GM21786 (cell line): ENCODE results near the gene PCNT.

Experiments used
- ATAC-seq: cut with Tn5 transposase; IDR thresholded peaks from one replicate; pipeline ENCODE4 v1.9.1; 2021; ENCODE audit not compliant: unreplicated experiment

PCNT gene

DNA sequence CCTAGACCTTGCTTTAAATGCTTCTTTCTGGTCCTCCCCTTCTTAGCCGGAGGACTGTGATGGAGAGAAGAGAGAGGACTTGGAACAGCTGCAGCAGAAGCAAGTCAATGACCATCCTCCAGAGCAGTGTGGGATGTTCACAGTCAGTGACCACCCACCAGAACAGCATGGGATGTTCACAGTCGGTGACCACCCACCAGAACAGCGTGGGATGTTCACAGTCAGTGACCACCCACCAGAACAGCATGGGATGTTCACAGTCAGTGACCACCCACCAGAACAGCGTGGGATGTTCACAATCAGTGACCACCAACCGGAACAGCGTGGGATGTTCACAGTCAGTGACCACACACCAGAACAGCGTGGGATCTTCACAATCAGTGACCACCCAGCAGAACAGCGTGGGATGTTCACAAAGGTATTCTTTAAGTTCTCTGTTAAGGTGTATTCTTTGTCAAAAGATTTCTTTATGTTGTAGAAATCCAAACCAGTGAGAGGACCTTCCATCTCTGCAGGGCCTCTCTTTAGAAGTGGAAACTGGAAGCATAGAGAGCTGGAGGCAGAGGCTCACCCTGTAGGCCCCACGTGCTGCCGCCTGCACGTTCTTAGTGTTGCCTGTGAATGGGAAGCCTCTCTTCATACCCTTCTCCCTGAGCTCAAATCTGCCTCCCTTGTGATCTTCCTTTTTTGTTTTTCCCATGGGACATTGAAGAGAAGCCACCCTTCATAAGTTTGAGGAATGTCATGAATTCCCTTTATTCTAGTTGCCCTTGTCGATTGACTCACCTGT, 10.6 kb downstream of the PCNT start:
- ATAC-seq = no peak

GRCh38 chr21:46336603-46337002, 12.6 kb downstream of the PCNT start:
- ATAC-seq = no peak

DNA sequence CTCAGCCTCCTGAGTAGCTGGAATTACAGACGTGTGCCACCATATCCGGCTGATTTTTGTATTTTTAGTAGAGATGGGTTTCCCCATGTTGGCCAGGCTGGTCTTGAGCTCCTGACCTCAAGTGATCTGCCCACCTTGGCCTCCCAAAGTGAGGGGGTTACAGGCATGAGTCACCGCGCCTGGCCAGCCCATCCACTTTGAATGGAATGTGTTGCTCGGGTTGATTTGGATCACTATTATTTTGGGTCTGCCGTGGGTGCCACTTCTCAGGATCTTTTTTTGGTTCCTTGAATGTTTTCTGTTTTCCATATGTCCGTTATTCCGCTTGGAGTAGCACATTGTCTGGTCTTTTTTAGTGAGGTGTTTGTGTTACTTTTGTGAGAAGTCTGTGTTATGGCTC, 17.0 kb downstream of the PCNT start:
- no peak for ATAC-seq

GRCh38 chr21:46344219-46344915, 20.4 kb downstream of the PCNT start:
- no peak for ATAC-seq

DNA sequence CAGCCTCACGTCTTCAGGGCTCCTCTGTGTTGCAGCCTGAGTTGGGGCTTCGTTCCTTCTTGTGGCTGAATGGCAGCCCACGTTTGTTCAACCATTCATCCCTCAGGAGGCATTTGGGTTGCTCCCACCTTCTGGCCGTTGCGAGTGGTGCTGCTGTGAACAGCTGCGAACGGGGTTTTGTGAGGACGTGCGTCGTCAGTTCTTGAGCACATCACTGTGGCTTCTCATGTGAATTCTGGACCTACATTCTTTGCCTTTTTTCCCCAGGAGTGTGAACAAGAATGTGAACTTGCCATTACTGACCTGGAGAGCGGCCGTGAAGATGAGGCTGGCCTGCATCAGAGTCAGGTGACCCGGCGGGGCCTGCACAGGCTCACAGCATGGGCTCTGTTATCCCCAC, 21.9 kb downstream of the PCNT start:
- no peak for ATAC-seq

DNA sequence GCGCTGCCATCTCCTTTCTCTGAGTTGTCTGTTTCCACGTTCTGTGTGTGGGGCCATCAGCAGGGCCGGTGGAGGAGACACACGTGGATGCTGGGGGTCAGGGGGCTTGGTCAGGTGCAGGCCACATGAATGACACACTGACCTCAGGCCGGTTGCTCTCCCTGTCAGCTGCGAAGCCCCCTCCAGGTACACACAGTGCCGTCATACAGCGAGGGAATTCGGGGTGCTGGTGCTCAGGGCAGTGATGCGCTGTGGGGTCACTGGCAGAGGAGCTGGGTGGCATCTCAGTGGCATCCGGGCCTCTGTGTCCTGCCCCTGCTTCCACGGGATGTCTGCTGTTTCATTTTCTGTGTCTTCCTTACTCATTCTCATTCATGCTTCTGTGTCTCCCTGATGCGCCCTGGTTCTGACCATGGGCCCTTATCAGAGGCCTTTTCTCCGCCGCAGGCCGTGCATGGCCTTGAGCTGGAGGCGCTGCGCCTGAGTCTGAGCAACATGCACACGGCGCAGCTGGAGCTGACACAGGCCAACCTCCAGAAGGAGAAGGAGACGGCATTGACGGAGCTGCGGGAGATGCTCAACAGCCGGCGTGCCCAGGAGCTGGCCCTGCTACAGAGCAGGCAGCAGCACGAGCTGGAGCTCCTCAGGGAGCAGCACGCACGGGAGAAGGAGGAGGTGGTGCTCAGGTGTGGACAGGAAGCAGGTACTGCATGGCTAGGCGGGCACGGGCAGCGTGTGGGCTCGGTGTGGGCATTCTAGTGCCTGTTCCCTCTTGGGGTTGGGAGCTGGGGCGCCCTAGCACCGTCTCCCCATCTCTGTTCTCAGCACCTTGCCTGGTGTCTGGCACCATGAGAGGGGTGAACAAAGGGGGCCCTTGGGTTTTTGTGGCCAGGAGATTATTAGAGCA, 22.6 kb downstream of the PCNT start:
- no peak for ATAC-seq

DNA sequence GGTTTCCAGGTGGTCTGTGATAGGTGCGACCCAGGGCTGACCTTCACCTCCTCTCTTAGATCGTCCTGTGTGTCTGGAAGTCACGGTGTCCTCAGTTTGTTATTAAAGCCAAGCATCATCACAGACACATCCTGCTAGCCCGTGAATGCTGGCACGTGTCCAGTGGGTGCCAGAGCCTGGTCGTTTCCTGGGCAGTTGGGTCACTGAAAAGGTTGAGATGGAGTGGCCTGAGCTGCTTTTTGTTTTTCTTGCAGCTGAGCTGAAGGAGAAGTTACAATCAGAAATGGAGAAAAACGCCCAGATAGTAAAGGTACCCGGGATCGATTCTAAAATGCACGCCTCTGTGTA, 23.2 kb downstream of the PCNT start:
- ATAC-seq = no peak

DNA sequence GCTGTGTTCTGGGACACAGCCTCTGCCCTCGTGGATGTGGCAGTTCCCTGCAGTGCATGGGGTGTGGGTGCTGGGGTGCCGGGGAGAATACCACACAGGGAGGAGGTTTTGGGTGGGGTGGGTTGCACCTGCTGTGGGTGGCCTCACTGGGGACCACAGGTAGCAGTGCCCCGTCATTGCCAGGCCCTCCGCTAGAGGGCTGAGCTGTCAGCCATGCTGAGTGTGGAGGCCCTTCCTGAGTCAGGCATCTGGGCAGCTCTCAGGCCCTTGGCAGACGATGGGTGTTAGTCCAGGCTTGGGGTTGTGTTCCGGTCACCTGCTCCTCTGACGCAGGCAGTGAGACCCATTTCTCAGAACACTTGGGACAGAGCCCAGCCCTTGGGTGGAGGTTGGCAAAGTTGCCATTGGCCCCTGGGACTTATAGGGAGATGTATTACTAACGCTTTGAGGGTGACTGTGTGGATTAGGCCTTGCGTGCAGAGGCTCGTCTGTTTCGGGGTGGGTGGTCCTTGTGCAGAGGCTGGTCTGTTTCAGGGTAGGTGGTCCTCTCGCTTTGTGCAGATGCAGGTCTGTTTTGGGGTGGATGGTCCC, 23.9 kb downstream of the PCNT start:
- no peak for ATAC-seq

- ATAC-seq = no peak
Measured at GRCh38 chr21:46349134-46349760, 25.3 kb downstream of the PCNT start.

GRCh38 chr21:46350571-46350970, 26.6 kb downstream of the PCNT start:
- ATAC-seq = no peak

GRCh38 chr21:46350981-46351380, 27.0 kb downstream of the PCNT start:
- no peak for ATAC-seq

DNA sequence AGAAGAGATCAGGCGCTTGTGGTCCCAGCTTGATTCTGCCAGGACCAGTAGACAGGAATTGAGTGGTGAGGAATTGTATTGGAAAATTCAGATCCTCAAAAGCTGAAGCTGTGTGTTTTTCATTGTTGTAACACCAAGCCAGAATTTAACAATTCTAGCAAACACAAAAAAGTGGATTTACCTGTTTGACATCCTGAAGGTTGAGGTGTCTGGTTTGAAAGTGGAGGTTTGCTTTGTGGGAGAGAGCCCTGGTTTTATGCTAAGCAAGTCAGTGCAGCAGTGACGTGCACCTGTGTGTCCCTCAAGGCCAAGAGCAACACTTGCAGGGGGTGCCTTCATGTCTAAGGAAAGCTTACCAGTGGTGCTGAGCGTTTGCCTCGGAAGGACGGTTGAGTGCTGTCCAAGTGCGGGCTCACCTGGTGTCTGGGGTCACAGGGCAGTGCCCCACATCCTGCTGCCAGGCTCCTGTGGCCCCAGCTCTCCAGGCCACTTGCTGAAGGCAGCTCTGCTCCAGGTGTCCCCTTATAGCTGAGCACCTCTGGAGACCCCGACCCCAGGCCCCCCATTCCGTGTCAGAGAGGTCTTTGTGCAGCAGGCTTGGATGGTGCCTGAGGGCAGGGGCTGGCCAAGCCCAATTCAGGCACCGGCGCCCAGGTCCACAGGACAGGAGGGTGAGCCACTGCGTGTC, 27.7 kb downstream of the PCNT start:
- no peak for ATAC-seq

DNA sequence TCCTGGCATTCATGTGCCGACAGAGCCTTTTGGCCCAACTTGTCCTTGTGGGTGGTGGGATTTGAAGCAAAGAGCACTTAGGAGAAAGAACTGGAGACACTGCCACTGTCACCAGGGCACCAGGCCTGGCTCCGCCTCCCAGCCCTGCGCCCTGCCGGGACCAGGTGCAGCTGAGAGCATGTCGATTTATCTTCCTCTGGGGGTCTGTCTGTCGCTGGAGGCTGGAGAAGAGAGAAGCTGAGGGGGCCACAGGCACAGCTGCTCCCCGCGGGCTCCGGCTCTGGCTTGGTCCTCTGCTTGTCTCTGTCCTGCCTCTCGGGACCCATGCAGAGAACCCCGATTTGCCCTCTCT, 28.2 kb downstream of the PCNT start:
- no peak for ATAC-seq

GRCh38 chr21:46352913-46353312, 29.0 kb downstream of the PCNT start:
- no peak for ATAC-seq

DNA sequence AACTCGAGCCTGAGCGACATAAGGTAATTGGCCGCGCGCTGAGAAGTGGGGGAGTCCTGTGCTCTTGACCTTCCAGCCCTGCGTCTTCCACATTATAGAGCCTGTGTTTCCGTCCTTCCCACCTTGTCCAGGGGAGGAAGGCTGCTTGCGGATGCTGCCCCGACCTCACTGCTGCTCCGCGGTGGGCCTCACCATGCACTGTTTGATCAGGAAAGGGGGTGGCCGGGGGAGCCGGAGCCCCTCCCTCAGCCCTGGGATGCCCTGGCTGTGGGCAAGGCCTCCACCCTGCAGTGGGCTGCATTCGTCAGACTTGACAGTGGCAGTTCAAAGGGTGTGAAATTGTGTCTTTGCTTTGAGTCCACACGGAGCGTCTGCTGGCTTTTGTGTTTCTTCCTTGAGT, 30.1 kb downstream of the PCNT start:
- ATAC-seq = no peak

- ATAC-seq = no peak
Measured at GRCh38 chr21:46354518-46354917, 30.6 kb downstream of the PCNT start.

DNA sequence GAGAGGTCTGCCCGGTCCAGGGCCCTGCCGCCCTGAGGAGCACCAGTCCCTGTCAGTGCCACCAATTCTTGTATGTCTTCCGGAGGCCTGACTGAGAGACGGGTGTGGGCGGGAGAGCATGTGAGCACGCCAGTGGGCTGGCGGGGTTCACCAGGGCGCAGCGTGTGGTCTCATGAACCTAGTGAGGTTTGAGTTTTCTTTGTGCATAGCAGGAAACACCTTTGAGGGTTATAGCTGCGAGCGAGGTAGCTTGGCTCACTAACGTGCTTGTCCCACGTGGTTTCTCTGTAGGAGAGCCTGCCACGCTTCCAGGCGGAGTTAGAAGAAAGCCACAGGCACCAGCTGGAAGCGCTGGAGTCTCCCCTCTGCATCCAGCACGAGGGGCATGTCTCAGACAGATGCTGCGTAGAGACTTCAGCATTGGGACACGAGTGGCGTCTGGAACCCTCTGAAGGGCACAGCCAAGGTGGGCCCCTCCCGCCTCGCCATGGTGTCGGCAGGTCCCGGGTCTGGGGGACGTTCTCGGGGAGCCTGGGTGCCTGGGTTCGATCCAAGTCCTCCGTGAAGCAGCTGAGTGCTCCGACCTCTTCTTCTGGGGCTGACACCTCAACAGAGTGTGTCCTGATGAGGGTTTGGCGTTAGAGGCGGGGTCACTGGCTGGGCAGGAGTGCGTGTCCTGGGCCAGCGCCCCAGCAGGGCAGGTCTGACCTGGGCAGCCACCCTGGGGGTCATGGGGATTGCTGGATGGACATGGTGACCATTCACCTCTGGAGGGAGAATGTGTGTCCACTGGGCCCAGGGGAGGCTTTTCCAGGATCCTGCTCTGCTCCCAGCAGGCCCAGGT, 31.4 kb downstream of the PCNT start:
- no peak for ATAC-seq

GRCh38 chr21:46356005-46356338, 32.0 kb downstream of the PCNT start:
- no peak for ATAC-seq

DNA sequence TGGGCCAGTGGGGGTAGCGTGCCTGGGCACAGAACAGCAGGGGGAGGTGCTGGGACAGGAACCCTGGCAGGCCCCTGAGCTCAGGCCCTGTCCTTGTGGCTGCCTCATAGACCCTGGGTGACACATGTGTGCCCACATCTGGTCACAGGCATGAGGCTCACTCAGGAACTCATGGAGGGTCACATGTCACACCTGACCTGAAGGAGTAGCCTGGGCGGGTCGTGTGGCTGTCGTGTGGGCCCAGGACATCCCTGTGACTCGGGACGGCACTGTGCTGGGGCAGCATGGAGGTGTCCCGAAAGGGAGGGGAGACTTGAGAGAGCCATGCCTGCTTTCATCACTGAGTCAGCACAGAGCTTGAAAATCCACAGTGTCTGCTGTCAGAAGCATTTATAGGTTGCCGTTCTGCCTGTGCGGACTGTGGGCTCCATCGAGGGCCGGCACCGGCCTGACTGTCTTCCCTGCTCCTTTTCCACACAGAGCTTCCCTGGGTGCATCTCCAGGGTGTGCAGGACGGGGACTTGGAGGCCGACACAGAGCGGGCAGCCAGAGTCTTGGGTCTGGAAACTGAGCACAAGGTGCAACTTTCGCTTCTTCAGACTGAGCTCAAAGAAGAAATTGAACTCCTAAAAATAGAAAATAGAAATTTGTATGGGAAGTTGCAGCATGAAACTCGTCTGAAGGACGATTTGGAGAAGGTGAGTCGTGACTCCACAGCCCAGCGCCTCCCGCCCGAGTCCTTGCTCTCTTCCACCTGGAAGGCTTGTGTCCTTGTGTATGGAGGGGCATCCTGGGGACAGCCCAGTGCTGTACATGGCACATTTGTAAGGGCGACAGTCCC, 32.8 kb downstream of the PCNT start:
- peak; percentile 35 for ATAC-seq
